ENCODE measurements around the gene KRTAP5-2. TPM values are rescaled to one million over a fixed set of nuclear protein-coding genes. Genes with fewer than 3 reads are reported as not detected.

Gene KRTAP5-2
- total RNA-seq, 4 donors from 2014 or later: not detected

DNA sequence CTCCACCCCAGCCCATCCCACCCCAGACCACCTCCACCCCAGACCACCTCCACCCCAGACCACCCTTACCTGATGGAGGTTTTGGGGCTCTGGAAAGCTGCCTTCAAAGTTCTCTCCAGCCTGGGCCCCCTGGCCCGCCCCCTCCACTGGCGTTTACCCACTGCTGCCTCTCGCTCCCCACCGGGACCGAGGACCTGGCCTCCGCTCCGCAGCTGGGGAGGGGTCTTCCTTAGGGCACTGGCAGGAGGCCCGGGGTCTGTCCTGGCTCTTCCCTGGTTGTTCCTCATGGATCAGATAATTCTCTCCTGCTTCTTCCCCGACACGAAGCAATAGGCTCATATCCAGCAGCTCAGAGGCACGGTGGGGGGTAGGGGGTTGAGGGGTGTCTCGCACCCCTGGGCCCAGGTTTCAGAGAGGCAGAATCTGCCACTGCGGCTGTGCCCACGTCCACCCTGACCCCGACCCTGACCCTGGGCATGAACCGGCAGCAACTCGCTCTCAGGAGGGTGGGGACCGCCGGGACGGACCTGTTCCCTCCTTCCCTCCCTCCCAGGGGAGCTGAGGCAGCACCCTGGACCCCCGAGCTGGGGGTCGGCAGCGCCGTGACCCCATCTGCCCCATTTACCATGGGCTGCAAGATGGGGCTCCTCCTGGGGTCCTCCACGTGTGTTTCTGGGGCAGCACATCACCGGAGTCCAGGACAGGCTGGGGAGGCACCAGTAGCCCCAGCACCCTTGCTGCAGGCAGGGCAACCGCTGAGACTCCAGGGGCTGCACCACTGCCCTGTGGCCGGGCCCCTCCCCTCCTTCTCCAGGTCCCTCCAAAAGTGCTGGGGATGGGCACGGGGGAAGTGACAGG, 44.4 kb upstream of the KRTAP5-2 start:
- WGBS, 2 donors: 73% methylated on average over 11 of the region's 29 CpGs; no CpG with 5 or more reads in 1 of the 2 donors
- Histone ChIP-seq H3K4me3 (no peak overlapping the region), H3K27ac (no peak overlapping the region), H3K27me3 (peaks cover 0 to 77% (median 0%) of the 10 kb centered on the region in 4 donors), H3K36me3 (no peaks in the 10 kb centered on the region), H3K4me1 (peaks cover 0 to 13% (median 0%) of the 10 kb centered on the region in 3 donors), H3K9me3 (no peaks in the 10 kb centered on the region)
- TF ChIP-seq, protein P1, sequence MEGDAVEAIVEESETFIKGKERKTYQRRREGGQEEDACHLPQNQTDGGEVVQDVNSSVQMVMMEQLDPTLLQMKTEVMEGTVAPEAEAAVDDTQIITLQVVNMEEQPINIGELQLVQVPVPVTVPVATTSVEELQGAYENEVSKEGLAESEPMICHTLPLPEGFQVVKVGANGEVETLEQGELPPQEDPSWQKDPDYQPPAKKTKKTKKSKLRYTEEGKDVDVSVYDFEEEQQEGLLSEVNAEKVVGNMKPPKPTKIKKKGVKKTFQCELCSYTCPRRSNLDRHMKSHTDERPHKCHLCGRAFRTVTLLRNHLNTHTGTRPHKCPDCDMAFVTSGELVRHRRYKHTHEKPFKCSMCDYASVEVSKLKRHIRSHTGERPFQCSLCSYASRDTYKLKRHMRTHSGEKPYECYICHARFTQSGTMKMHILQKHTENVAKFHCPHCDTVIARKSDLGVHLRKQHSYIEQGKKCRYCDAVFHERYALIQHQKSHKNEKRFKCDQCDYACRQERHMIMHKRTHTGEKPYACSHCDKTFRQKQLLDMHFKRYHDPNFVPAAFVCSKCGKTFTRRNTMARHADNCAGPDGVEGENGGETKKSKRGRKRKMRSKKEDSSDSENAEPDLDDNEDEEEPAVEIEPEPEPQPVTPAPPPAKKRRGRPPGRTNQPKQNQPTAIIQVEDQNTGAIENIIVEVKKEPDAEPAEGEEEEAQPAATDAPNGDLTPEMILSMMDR (IDR thresholded peaks at IDR 0.05): no peak
- no peak for TF ChIP-seq POLR2A (IDR thresholded peaks at IDR 0.05)
- intact Hi-C loops (cut with DNase I): no loop called here
- DNase-seq: no peak

DNA sequence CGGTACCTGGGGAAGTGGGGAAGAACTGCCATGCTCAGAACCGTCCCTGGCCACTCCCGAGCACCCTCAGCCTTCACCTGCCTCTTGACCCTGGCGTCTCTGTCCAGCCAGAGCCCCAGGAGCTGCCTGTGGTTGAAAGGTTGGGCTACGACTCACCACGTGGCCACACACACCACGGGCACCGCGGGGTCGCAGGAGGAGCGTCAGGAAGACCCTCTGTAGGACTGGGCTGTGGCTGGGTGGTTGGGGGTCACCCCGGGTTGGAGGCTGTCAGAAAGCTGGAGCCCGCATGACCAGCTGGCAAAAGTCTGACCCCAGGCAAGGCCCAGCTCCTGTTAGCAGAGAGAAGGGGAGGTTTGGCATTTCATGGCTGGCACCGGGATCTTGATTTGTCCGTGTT, 43.0 kb upstream of the KRTAP5-2 start:
- peaks cover 0 to 82% (median 0%) of the 10 kb centered on the region in 4 donors for H3K27me3 ChIP-seq
- intact Hi-C loops (cut with DNase I): no loop called here
- WGBS, 2 donors: 73 to 100% methylated on average over 2 to 6 of the region's 15 CpGs
- H3K9me3 ChIP-seq: no peaks in the 10 kb centered on the region
- no peaks in the 10 kb centered on the region for H3K36me3 ChIP-seq
- no peak overlapping the region for H3K4me3 ChIP-seq
- peaks cover 0 to 13% (median 0%) of the 10 kb centered on the region in 3 donors for H3K4me1 ChIP-seq
- no peak for DNase-seq
- H3K27ac ChIP-seq: no peak overlapping the region
- no peak for TF ChIP-seq POLR2A (IDR thresholded peaks at IDR 0.05)
- TF ChIP-seq, protein P1 (IDR thresholded peaks at IDR 0.05): no peak

DNA sequence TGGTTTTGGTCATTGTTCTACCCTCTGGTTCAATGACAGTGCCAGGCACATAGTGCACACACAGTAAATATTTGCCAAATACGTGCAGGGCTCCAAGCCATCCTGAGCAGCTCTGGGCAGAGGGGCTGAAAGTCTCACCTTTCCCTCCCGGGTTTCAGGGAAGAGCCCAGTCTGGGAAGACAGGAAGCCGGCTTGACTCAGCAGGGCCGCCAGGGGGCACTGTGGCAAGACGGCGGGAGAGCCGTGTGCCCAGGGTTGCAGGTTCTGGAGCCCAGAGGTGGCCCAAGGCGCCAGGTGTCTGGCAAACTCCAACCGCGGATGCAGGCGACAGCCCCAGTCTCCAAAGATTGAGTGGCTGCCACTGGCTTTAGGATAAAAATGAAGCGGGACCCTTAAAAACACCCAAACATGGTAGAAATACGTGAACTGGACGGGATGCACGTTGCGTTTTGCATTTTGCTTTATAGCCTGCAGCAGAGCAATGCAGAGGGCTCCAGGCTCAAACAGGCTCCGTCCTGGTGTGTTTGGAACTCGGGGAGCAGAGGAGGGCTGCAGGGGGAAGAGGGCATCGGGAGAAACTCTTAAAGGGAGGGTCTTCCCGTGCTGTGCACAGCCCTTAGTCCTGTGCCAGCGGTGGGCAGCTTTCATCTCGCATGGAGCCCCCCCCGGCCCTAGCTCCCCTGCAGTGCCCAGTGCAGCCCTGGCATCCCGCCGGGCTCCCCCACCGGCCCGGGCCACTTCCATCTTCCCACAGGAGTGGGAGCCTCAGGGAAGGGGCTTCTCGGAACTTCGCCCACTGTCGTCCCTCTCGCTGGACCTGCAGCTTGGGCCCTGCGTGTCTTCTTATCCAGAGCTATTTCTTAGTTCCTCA, 42.2 kb upstream of the KRTAP5-2 start:
- intact Hi-C loops (cut with DNase I): no loop called here
- Histone ChIP-seq H3K4me1 (peaks cover 0 to 13% (median 0%) of the 10 kb centered on the region in 3 donors), H3K4me3 (no peak overlapping the region), H3K36me3 (no peaks in the 10 kb centered on the region), H3K27ac (no peak overlapping the region), H3K27me3 (peaks cover 0 to 85% (median 0%) of the 10 kb centered on the region in 4 donors), H3K9me3 (no peaks in the 10 kb centered on the region)
- 56 to 67% methylated on average over 18 to 21 of the region's 32 CpGs for WGBS, 2 donors
- DNase-seq: no peak
- TF ChIP-seq, protein P1 (IDR thresholded peaks at IDR 0.05): peak; percentile 29 to 76 (median 66)
- no peak for TF ChIP-seq POLR2A (IDR thresholded peaks at IDR 0.05)

DNA sequence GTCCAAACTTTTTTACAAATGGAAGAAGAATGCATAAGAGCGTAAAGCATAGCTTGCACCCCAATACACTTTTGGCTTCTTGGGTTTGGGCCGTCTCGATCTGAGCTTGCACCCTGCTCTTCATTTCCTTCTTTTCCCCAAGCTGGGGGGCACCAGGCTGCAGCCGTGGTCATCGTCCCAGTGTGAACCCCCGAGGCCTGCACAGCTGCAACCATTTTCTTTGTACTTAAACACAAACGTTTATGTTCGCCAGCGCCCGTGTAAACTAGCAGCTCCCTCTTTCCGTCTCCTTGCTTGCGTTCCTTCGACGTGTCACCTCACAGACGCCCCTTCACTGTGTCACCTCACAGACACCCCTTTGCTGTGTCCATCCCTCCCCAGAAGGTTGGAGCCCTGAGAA, 41.6 kb upstream of the KRTAP5-2 start:
- intact Hi-C loops (cut with DNase I): no loop called here
- 43 to 47% methylated on average over 14 to 15 of the region's 15 CpGs for WGBS, 2 donors
- Histone ChIP-seq H3K4me3 (no peak overlapping the region), H3K4me1 (peaks cover 0 to 13% (median 0%) of the 10 kb centered on the region in 3 donors), H3K27me3 (peaks cover 0 to 83% (median 0%) of the 10 kb centered on the region in 4 donors), H3K27ac (no peak overlapping the region), H3K36me3 (no peaks in the 10 kb centered on the region), H3K9me3 (no peaks in the 10 kb centered on the region)
- no peak for DNase-seq
- no peak for TF ChIP-seq POLR2A (IDR thresholded peaks at IDR 0.05)
- TF ChIP-seq, protein P1 (IDR thresholded peaks at IDR 0.05): no peak
